Subcutaneous adipose tissue (tissue), 4 donors: ENCODE measurements around the gene MT1E. TPM values are rescaled to one million over a fixed set of nuclear protein-coding genes. Genes with fewer than 3 reads are reported as not detected.

ENCODE experiments used
- CTCF ChIP-seq: fragments of 450-650 bp; IDR thresholded peaks from one replicate; pipeline ENCODE4 v1.5.1; 2016; ENCODE audit warnings: low read depth, mild to moderate bottlenecking, control low read depth, antibody characterized with exemption, moderate library complexity
- total RNA-seq, 4 donors: library from RNA; depleted of rRNA; stranded (reverse); fragments of >200 nt; gene quantifications; one replicate each; pipeline ENCODE4 v1.1.0, GENCODE V29; 2016

MT1E gene
- total RNA-seq, 4 donors from 2014 or later = 205 to 2,492 (median 258) TPM

- TF ChIP-seq CTCF = no peak
Measured at GRCh38 chr16:56670620-56670934, 45.0 kb downstream of the MT1E start.

- no peak for TF ChIP-seq CTCF
Measured at GRCh38 chr16:56672761-56673536, 47.4 kb downstream of the MT1E start.

GRCh38 chr16:56673921-56674320, 48.3 kb downstream of the MT1E start:
- no peak for TF ChIP-seq CTCF

DNA sequence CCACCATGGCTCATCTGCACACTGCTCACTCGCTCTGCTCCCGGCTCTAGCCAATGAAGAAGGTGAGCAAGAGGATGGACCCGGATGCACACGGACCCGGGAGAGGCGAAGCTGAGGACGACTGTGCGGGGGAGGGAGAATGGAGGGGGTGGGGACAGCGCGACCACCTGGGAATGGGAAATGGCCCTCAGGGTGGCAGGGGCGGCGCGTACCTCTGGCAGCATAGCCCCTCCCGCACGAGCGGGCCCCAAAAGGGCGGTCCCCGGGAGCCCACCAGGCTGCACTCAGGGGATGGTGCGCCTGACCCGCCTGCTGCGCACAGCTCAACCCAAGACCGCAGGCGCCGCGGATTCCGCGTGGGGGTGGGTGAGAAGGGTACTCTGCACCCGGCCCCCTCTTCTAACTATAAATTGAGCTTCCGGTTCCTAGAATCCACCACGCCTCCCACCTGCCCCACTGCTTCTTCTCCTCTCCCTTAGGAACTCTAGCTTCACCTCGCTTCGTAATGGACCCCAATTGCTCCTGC, 50.2 kb downstream of the MT1E start:
- no peak for TF ChIP-seq CTCF

Other genes starting within 250 kb of the MT1E start
- gene AMFR, start 200.2 kb upstream of the MT1E start, total RNA-seq = 100 to 1,000 TPM; 168 to 186 (median 175) TPM
- 10 to 100 TPM; 37.1 to 57.2 (median 39.8) TPM for gene NUDT21, start 174.4 kb upstream of the MT1E start, total RNA-seq
- 10 to 100 TPM; 14.5 to 53.2 (median 26.2) TPM for gene OGFOD1, start 174.2 kb upstream of the MT1E start, total RNA-seq
- gene BBS2, start 105.8 kb upstream of the MT1E start, total RNA-seq = 10 to 100 TPM; 25.3 to 52.6 (median 37.9) TPM
- gene MT4, start 60.7 kb upstream of the MT1E start, total RNA-seq = not detected
- gene MT3, start 36.3 kb upstream of the MT1E start, total RNA-seq = 1 to 10 TPM in 1 of 4 donors, not detected in 3; 2.0 TPM
- gene MT2A, start 17.2 kb upstream of the MT1E start, total RNA-seq = 1,000 to 10,000 TPM in 1 of 4 donors, 100 to 1,000 TPM in 3; 164 to 1,003 (median 271) TPM
- 100 to 1,000 TPM in 1 of 4 donors, 10 to 100 TPM in 3; 15.1 to 485 (median 52.6) TPM for gene MT1M, start 6.9 kb downstream of the MT1E start, total RNA-seq
- gene MT1A, start 12.9 kb downstream of the MT1E start, total RNA-seq = 1,000 to 10,000 TPM in 1 of 4 donors, 100 to 1,000 TPM in 1, 10 to 100 TPM in 2; 44.4 to 1,063 (median 111) TPM
- not detected for gene MT1B, start 26.1 kb downstream of the MT1E start, total RNA-seq
- 10 to 100 TPM in 3 of 4 donors, 1 to 10 TPM in 1; 9.2 to 55.1 (median 11.8) TPM for gene MT1F, start 32.2 kb downstream of the MT1E start, total RNA-seq
- gene MT1G, start 42.3 kb downstream of the MT1E start, total RNA-seq = 100 to 1,000 TPM in 1 of 4 donors, 10 to 100 TPM in 2, not detected in 1; 15.8 to 315 (median 21.4) TPM
- 10 to 100 TPM in 1 of 4 donors, not detected in 3; 11.9 TPM for gene MT1H, start 44.0 kb downstream of the MT1E start, total RNA-seq
- gene MT1X, start 56.7 kb downstream of the MT1E start, total RNA-seq = 1,000 to 10,000 TPM; 1,122 to 4,299 (median 2,004) TPM
- gene NUP93, start 104.3 kb downstream of the MT1E start, total RNA-seq = 10 to 100 TPM; 28.4 to 57.6 (median 47.5) TPM
- not detected for gene SLC12A3, start 239.4 kb downstream of the MT1E start, total RNA-seq